Measurements from ENCODE around the gene RNF114. TPM values are rescaled to one million over a fixed set of nuclear protein-coding genes. Genes with fewer than 3 reads are reported as not detected.

RNF114 gene
- total RNA-seq, 6 experiments from 2014 or later, result 38.6 to 113 (median 44.9) TPM

- Histone ChIP-seq H3K4me3 (no peak overlapping the region), H3K27ac (no peak overlapping the region), H3K27me3 (no peaks in the 10 kb centered on the region), H3K36me3 (peaks cover 0 to 1% (median under 1%) of the 10 kb centered on the region in 4 donors), H3K4me1 (peaks cover 0 to 49% (median 7%) of the 10 kb centered on the region in 4 donors), H3K9me3 (no peaks in the 10 kb centered on the region)
- intact Hi-C loops (cut with DNase I), result no loop called here
- ATAC-seq, result no peak
- TF ChIP-seq POLR2A (IDR thresholded peaks at IDR 0.05) (no peak), CTCF (IDR thresholded peaks at IDR 0.05) (no peak)
- WGBS (ENCODE audit: insufficient coverage, low coverage, low lambda C conversion rate, missing lambda C conversion rate), result 88% methylated on average over 9 of the region's 16 CpGs
- DNase-seq, result peak in 1 of 3 donors; percentile 4
Observed at GRCh38 chr20:49913399-49914047, 22.7 kb upstream of the RNF114 start.

GRCh38 chr20:49914310-49915117 is 21.7 kb upstream of the RNF114 start:
- peak overlapping the region; percentile 97 to 100 (median 99) for H3K27ac ChIP-seq
- intact Hi-C loops (cut with DNase I), result no loop called here
- TF ChIP-seq POLR2A (IDR thresholded peaks at IDR 0.05), result no peak
- TF ChIP-seq CTCF (IDR thresholded peaks at IDR 0.05), result no peak
- H3K9me3 ChIP-seq, result no peaks in the 10 kb centered on the region
- peak in 1 of 3 donors; percentile 37 for DNase-seq
- WGBS (ENCODE audit: insufficient coverage, low coverage, low lambda C conversion rate, missing lambda C conversion rate), result 1% methylated on average over 15 of the region's 19 CpGs
- peaks cover 0 to 40% (median 2%) of the 10 kb centered on the region in 4 donors for H3K4me1 ChIP-seq
- H3K27me3 ChIP-seq, result no peaks in the 10 kb centered on the region
- peak overlapping the region; percentile 92 to 100 (median 99) for H3K4me3 ChIP-seq
- ATAC-seq, result no peak
- H3K36me3 ChIP-seq, result no peaks in the 10 kb centered on the region

- H3K27me3 ChIP-seq, result no peaks in the 10 kb centered on the region
- H3K4me3 ChIP-seq, result peak overlapping the region; percentile 92 to 100 (median 99)
- no peaks in the 10 kb centered on the region for H3K9me3 ChIP-seq
- no peak for DNase-seq
- no peak for TF ChIP-seq CTCF (IDR thresholded peaks at IDR 0.05)
- no peak for TF ChIP-seq POLR2A (IDR thresholded peaks at IDR 0.05)
- peak in 1 of 4 donors; percentile 2 for ATAC-seq
- no CpG with 5 or more reads among the region's 23 CpGs for WGBS (ENCODE audit: insufficient coverage, low coverage, low lambda C conversion rate, missing lambda C conversion rate)
- no peaks in the 10 kb centered on the region for H3K36me3 ChIP-seq
- peaks cover 0 to 35% (median 0%) of the 10 kb centered on the region in 4 donors for H3K4me1 ChIP-seq
- H3K27ac ChIP-seq, result peak overlapping the region; percentile 97 to 100 (median 99)
- intact Hi-C loops (cut with DNase I), result no loop called here
Observed at GRCh38 chr20:49915118-49915379, 21.1 kb upstream of the RNF114 start.

- Histone ChIP-seq H3K4me3 (peak within 1 kb of the TSS; percentile 92 to 100 (median 99)), H3K36me3 (no peaks in the 10 kb centered on the region), H3K27ac (peak within 1 kb of the TSS; percentile 97 to 100 (median 99)), H3K27me3 (no peaks in the 10 kb centered on the region), H3K9me3 (no peaks in the 10 kb centered on the region), H3K4me1 (peaks cover 0 to 30% (median 0%) of the 10 kb centered on the region in 4 donors)
- TF ChIP-seq CTCF (IDR thresholded peaks at IDR 0.05) (no peak), POLR2A (IDR thresholded peaks at IDR 0.05) (peak; percentile 74)
- intact Hi-C loops (cut with DNase I), result no loop called here
- DNase-seq (peak; percentile 98), ATAC-seq (peak; percentile 84 to 86 (median 85))
- 0% methylated on average over 8 of the region's 69 CpGs for WGBS (ENCODE audit: insufficient coverage, low coverage, low lambda C conversion rate, missing lambda C conversion rate)
Observed at GRCh38 chr20:49915380-49916145, 20.6 kb upstream of the RNF114 start, which contains the start of gene SPATA2. SPATA2 (minus strand) TSS chr20:49915529; CDS start chr20:49908490, 7,039 bp downstream.
